HG03442 (cell line): Measurements from ENCODE around the gene DEPDC7.
A peak's percentile ranks its signal among the peaks of the same experiment; 100 is the strongest.
"Not testable (repeated sequence)": the region's sequence is repeated elsewhere in the genome, so short reads cannot be mapped to it uniquely, and the experiment has no call there.

Source experiments
- ATAC-seq: cut with Tn5 transposase; IDR thresholded peaks from one replicate; pipeline ENCODE4 v1.9.1; 2021; ENCODE audit warnings: mild to moderate bottlenecking, moderate library complexity; ENCODE audit not compliant: unreplicated experiment

DEPDC7 gene

DNA sequence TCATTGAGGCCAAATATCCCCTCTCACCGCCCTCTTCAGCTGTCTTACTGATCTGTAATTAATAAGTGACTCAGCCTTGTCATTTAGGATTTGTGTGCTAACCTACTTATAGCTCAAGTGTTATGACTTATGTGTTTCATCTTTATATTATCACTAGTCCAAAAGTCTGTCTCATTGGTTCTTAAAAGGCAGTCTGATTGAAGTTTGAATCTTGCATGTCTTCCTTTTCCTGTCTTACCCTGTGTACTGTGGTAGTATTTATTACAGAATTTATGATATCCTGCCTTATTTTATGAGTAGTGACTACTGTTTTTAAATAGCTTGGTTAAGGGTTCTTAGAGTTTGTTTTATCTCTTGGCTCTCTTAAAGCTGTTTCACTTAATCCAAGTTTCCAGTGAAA, 6.3 kb downstream of the DEPDC7 start:
- no peak for ATAC-seq

DNA sequence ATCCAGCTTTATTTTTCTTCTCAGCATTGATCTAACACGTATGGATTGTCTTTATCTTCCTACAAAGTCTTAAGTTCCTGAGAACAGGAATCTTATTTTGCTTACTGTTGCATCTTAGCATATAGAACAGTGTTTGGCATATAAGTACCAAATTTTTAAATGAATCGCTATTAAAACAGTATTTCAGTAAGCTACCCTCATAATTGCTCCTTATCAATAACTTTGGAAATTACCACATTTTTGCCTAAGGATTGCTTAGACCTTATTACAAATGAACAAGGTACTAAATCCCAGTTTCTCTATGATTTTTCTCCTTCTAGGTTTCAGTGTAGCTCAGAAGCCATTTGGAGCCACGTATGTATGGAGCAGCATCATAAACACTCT, 9.7 kb downstream of the DEPDC7 start:
- ATAC-seq, result no peak

DNA sequence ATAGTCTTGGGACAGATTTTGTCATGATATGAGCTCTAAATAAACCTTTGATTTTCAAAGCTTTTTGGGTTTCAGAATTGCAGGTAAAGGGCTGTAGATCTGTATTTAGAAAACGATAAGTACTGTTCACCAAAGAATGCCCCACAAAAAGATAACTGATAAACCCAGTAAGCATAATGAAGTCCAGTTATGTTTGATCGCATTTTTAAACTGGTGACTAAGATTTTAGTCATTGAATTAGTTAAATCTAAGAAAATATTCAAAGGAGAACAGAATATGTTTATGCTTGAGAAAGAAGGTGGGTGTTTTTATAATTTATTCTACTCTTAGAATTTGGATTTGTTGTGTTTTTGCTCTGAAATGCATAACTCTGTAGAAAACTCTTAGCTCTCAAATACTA, 11.6 kb downstream of the DEPDC7 start:
- no peak for ATAC-seq

DNA sequence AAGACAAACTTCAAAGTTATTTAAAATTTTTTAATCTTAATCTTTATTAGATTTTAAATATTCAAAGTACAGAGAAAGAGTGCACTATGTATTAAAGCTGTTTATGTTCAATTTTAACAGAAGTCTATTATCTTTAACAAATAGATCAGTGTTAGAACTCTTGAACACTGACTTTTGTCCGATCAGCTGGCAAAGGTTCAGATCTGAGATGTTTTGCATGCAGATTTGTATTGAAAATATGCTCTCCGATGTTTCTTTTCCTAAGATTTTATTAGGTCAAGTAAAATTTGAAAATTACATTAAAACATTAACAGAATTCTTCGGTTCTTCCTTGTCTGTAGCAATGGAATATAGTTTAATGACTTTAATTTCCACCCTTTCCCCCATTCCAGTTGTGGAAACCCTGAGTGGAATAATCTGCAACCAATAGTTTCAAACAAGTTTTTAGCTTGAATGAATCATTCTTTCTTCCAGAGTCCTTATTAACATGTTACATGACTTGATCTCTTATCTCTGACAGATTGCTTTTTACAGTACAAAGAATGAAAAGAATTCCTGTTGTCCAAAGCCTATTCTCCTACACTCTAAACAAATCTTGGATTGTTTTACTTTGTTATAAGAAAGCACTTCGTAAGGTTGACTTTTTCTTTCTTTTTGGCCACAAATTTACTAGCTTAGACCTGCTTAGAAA, 12.3 kb downstream of the DEPDC7 start:
- no peak for ATAC-seq

DNA sequence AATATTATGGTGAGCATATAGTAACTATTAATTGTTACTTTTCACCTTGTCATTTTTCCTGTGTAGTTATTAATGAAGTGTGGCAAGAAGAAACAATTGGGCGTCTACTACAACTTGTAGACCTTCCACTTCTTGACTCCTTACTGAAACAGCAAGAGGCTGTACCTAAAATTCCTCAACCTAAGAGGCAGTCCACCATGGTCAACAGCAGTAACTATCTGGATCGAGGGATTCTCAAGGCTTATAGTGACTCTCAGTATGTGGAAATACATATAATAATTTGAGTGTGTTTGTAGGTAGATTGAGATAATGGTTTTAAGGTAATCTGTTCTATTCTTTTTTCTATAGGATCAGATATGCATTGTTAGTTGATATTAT, 12.8 kb downstream of the DEPDC7 start:
- ATAC-seq, result no peak

DNA sequence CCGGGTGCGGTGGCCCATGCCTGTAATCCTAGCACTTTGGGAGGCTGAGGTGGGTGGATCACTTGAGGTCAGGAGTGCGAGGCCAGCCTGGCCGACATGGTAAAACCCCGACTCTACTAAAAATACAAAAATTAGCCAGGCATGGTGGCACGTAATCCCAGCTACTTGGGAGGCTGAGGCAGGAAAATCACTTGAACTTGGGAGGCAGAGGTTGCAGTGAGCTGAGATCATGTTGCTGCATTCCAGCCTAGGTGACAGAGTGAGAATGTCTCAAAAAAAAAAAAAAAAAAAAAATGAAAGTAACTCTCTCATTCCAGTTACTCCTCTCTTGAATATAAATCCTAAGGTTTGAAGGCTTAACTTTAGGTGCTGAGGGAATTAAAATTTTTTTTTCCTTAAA, 13.5 kb downstream of the DEPDC7 start:
- ATAC-seq, result not testable (repeated sequence)

DNA sequence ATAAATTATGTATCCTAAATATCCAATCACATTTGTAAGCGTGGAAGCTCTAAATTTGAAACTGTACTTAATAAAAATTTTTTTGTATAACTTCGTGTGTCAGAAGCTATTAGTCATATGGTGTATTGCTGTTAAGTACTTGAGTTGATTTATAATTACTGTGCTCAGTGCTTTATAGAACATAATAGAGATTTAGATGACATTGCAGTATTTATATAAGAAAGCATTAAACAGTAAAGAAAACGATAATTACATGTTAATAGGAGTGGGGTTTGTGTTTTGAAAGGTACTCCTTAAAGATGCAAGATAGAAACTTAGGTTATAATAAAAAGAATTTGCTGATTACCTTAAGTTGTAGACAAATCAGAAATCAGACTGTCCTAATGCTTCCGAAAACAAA, 17.8 kb downstream of the DEPDC7 start:
- ATAC-seq, result no peak

DNA sequence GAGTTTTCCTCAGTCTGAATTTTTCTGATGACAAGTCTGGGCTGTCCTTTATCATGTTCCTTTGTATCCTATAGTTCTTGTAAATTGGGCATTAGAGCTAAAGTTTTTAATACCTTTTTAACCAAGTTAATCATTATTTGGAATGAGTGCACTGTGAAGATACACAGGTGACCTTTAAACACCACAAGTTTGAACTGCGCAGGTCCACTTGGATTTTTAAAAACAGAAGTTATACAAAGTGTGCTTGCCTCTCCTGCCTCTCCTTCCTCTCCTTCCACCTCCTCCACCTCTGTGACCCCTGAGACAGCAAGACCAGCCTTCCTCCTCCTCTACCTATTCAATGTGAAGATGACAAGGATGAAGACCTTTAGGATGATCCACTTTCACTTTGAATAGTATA, 19.3 kb downstream of the DEPDC7 start:
- no peak for ATAC-seq

DNA sequence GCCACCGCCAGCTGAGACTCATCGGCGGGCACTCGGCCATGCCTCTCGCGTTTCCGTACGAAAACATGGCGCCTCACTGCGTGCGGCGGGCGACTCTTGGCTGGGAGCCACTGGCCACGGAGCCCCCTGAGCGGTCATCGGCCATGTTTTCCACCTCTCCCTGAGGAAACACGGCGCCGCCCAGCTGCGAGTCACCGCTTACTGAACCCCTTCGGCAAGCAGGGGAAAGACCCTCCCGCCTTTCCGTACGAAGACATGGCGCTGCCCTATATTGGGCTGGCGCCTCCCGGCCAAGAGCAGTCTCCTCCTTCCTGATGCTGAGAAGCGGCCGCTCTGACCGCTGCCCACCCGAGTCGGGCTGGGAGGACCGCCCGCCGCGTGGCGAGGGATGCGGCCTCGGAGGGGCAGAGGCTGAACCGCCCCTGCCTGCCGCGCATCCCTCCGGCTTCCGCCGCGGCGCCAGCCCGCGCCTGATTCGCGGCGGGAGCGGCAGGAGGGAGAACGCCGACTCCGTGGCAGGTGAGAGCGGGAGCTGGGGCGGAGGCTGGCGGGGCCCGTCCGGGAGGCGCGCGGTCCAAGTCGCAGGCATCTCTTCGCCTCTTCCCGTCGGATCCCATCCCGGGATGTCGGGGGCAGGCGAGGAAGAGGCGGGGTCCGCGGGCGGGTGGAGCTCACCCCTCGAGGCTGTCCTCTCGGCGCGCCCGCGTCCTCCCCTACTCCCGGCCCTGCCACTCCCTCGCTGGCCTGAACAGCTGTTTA, 23.8 kb downstream of the DEPDC7 start, which contains the start of gene TCP11L1:
Gene TCP11L1 (plus strand): TSS at position 299 of the 759 bp plus-strand sequence. CDS start 4,202 bp downstream, outside the sequence.
- ATAC-seq, result peak; percentile 70

DNA sequence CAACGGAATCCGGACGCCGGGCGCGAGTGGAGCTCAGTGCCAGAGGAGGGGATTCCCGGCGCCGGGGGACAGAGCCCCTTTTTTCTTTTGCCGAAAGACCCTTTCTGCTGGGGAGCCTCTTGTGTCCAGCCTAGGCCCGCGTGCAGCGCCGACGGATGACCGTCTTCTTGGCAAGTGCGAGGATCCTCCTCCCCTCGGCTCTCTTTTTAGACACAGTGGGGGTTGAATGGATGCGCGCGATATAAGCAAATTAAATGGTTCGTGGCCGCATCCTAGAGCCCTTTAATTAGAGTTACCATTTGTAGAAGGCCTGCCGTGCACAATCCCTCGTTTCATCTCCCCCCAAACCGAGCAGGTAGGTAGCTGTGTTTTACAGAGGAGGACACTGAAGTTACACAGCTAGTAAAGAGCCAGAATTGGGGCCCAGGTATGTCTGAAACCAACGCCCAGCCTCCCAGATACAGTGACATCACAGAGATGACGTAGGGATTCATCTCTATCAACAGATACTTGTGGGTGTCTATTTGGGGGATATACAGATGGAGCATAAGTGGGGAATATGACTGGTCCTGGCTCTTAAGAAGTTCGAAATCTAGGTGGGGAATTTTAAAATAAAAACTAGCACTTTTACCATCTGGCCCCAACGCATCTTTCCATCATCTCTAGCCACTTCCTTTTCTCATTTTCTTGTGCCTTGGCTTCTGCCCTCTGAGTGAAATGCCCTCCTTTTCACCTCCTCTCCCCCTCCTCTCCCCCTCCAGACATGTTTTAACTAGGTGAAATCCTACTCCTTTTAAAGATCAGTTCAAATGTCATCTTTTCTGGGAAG, 24.6 kb downstream of the DEPDC7 start:
- ATAC-seq, result peak; percentile 24

DNA sequence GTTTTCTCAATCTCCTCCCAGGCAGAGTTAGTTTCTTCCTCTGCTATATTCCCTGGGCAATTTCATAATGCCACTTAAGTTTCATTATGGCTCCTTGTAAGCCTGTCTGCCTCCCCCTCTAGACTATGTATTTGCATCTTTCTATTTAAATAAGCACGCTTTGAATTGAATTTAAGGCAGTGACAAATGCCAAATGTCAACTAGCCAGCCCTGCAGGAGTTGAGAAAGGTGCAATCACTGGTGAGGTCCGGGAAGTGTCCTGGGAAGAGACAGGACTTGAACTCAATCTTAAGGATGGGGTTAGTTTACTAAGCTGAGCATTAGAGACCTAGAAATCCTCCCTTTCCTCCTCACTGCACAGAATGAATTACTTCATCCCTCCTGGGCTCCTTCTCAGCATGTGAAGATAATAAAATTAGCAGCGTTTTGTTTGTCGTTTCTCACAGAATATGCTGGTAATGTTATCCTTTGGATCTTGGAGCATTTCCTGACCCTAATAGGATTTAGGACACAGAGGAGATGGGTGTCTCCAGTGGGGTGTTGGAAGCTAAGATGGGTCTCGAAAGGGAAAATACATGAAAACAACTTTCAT, 25.3 kb downstream of the DEPDC7 start:
- peak; percentile 25 for ATAC-seq

DNA sequence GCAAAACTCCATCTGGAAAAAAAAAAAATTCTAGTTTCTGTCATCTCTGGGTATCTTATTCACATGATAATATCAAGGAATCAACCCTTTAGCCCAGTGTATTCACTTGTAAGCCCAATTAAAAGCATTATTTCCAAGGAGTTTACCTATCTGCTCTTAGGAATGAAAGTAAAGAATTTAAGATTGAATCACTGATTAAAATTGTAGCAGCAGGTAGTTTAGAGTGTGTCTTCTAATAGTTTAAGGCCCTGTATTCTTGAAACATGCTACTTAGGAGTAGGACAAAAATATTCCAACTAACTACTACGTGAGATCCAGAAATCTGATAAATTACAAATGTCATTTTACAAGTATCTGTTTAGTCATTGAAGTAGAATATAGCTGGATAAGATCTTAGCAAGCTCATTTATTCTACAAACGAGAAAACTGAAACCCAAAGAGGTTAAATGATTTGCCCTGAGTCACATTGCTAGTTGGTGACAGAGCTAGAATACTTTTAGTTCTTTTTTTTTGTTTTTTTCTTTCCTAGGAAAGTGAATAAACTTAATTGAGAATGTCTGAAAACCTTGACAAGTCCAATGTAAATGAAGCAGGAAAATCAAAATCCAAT, 27.6 kb downstream of the DEPDC7 start:
- ATAC-seq, result no peak

DNA sequence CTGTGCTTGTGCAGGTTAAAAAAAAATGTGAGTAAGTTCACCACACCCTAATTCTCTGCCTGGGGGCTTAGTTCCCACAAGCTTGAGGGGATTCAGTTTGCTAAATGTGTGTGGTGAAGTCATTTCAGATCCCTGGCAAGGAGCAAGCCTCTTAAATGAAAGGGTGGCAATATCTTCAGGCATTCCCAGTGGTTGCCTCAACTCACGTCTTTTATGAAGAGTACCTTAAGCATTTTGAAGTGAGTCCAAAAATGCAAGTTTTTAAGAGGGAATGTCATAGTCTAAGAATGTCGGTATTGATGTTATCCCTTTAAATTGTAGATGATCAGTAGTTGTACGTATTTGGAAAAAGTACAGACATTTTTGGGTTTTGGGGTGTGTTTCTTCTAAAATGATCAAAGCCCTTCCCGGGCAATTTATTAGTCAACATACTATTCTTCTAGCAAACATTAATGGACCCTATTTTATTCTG, 28.6 kb downstream of the DEPDC7 start:
- no peak for ATAC-seq

DNA sequence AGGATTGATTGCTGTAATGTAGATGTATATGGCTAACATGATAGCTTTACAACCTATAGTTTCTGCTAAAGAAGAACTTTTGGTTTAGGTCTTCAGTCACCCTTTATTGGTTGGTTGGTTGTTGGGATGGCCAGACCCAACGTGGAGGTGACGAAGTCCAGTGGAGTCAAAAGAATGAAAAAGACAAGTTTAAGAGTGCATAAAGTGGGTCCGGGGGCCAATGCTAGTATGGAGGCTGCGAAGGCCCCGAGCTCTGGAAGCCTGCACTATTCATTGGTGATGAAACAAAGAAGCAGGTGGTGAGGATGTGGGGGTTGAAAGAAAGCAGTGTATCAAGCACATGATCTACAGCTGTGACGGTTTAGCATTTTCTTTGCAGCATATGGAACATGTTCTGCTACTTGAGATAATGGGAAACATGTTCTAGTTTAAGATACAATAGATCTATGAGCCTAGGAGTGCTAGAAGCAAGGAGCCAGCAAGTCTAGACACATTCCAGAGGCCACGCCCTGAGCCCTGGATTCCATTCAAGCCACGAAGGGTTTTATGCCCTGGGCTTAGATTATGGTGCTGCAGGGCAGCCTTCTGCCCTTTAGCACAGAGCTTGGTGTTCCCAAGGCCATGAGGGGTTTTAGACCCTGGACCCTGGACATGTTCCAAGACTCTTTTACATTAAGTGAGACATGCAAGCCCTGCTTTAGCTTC, 30.0 kb downstream of the DEPDC7 start:
- no peak for ATAC-seq

DNA sequence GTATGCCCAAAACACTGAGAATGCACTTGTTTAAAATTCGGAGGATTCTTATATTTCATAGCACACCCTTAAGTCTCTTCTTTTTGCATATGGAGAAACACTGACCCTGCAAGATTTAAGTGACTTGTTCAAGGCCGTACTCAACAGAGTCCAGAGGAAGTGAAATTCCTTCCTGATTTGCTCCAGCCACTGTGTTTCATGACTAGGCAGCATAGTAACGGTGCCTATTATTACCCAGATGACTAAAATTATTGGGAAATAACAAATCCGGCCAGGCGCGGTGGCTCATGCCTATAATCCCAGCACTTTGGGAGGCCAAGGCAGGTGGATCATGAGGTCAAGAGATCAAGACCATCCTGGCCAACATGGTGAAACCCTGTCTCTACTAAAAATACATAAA, 33.0 kb downstream of the DEPDC7 start:
- not testable (repeated sequence) for ATAC-seq

DNA sequence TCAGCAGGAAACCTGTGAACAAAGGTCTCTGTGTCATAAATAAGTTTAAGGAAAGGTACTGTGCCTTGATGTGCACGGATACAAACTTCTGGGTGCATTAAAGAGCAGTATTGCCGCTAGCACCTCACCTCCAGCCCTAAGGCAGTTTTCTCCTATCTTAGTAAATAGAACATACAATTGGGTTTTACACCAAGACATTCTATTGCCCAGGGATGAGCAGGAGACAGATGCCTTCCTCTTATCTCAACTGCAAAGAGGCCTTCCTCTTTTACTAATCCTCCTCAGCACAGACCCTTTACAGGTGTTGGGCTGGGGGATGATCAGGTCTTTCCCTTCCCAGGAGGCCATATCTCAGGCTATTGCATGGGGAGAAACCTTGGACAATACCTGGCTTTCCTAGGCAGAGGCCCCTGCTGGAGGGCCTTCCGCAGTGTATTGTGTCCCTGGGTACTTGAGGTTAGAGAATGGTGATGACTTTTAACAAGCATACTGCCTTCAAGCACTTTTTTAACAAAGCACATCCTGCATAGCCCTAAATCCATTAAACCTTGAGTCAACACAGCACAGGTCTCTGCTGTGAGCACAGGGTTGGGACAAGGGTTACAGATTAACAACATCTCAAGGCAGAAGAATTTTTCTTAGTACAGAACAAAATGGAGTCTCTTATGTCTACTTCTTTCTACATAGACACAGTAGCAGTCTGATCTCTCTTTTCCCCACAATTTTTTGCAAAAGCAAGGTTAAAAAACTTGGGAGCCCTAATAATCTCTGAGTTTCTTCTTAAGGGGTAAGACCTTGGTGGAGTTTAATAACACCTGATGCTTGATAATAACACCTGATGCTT, 34.1 kb downstream of the DEPDC7 start:
- not testable (repeated sequence) for ATAC-seq

DNA sequence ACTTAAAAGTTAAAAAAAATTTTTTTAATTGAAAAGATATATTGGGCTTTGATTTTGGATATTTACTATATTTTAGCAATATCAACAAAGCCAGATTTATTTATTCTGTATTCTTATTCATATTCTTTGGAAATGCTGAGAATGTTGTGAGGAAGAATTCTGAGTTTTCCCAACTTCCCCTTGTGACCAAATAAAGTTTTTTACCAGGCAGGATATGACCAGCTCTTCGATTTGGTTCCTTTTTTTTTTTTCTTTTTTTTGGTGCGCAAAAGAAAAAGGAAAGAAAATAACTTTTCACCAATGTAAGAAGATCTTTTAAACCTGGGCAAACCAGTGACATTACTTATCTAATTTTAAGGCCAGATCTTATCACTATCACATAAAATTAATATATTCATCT, 36.6 kb downstream of the DEPDC7 start:
- no peak for ATAC-seq

DNA sequence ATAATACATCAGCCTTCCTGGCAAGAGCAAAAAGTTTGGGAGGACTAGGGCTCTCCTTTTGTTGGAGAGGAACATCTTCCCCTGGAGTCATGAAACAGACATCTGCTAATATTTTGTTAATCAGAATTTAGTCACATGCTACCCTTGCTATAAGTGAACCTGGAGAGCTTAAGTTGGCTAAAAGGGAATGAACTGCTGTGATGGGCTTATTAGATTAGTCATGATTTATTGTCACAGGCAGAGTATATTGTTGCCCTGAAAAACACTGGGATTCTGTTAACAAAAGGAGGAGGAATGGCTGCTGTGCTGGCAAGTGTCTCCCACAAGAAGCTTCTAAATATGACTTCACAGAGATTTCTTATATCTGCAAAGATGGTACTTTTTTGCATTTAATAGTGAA, 39.7 kb downstream of the DEPDC7 start:
- no peak for ATAC-seq

DNA sequence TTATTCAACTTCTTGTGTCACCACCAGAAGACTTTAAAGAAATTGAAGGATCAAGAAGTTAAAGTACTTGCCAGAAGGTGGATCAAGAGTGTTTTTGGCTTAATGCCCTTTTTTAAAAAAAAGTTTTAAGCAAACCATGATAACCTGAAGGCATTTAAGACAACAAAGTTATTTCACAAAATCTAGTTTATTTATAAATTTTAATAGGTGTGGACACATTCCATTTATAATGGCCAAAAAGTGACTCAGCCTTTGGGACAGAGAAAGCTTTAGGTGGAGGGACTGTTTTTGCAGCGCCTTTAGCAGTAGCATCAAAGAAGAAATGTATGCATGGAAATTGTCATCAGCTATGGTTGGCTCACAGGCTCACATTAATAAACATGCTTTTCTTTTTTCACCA, 41.6 kb downstream of the DEPDC7 start:
- no peak for ATAC-seq
